ENCODE results near the gene TNP1.

- TF ChIP-seq CTCF (IDR thresholded peaks at IDR 0.05; ENCODE audit: borderline replicate concordance, extremely low read depth, low read length, poor library complexity, severe bottlenecking) (no peak), EZH2 (IDR thresholded peaks at IDR 0.05; ENCODE audit: borderline replicate concordance, low read depth, low read length, severe bottlenecking) (no peak)
Observed at GRCh38 chr2:216908300-216908699, 48.4 kb upstream of the TNP1 start.
